SK-N-SH (cell line): ENCODE results near the gene HSD17B7. TPM values are rescaled to one million over a fixed set of nuclear protein-coding genes. Genes with fewer than 3 reads are reported as not detected.

Experiments
- CTCF ChIA-PET: fragments of 300-600, 350-600 bp; formaldehyde crosslinking; extraction: SDS; loops from one replicate; lab custom pipeline; 2021; lab: Yijun Ruan, JAX
- POLR2A ChIA-PET: fragments of 350-600 bp; sonication (Branson Sonifier 250); formaldehyde crosslinking; extraction: SDS; loops from one replicate; lab custom pipeline; 2020; ENCODE audit warnings: antibody characterized with exemption, inconsistent platforms; lab: Yijun Ruan, JAX
- DNase-seq: peaks from one replicate; pipeline ENCODE4 v3.0.0; 2012
- H2AFZ ChIP-seq: fragments of 200-600 bp; sonication (generic); 2 replicates; pipeline ENCODE4 v1.8.1; 2016; ENCODE audit warnings: antibody characterized with exemption, mild to moderate bottlenecking, low read depth
- H3F3A ChIP-seq: fragments of 200-600 bp; sonication (generic); replicated peaks from 2 replicates; pipeline ENCODE3; 2016; ENCODE audit warnings: antibody characterized with exemption, mild to moderate bottlenecking; ENCODE audit not compliant: insufficient read depth
- H3K27ac ChIP-seq, 2 experiments: fragments of 200-500 bp in 1 of 2; fragments of 200-600 bp in 1 of 2; sonication (Bioruptor generic) in 1 of 2; sonication (generic), shearing (Covaris generic) in 1 of 2; 2 replicates each; pipeline versions ENCODE4 v1.5.1 to v1.6.1; 2014 to 2016; ENCODE audit warnings: low read depth in 2 of 2, inconsistent platforms in 1 of 2, low read length in 1 of 2, mild to moderate bottlenecking in 1 of 2, mixed read lengths in 1 of 2
- H3K27me3 ChIP-seq: fragments of 200-600 bp; sonication (generic), shearing (Covaris generic); 2 replicates; pipeline ENCODE4 v1.6.1; 2016; ENCODE audit warnings: mixed run types; ENCODE audit not compliant: insufficient read depth
- H3K36me3 ChIP-seq, 2 experiments: fragments of 200-500 bp in 1 of 2; fragments of 200-600 bp in 1 of 2; sonication (Bioruptor generic) in 1 of 2; sonication (generic) in 1 of 2; replicated peaks in 1 of 2; 2 replicates each; pipeline versions ENCODE3 to v1.5.1; 2014 to 2016; ENCODE audit warnings: low read length in 1 of 2, mild to moderate bottlenecking in 1 of 2; ENCODE audit not compliant: insufficient read depth in 2 of 2, control insufficient read depth in 1 of 2
- H3K4me1 ChIP-seq, 2 experiments: fragments of 200-500 bp in 1 of 2; fragments of 200-600 bp in 1 of 2; sonication (Bioruptor generic) in 1 of 2; sonication (generic), shearing (Covaris generic) in 1 of 2; 2 replicates each; pipeline versions ENCODE4 v1.5.1 to v1.6.1; 2014 to 2016; ENCODE audit warnings: low read depth in 1 of 2, low read length in 1 of 2, mixed run types in 1 of 2; ENCODE audit not compliant: insufficient read depth in 2 of 2, control insufficient read depth in 1 of 2
- H3K4me2 ChIP-seq: fragments of 200-600 bp; sonication (generic), shearing (Covaris generic); 2 replicates; pipeline ENCODE4 v1.6.1; 2017; ENCODE audit warnings: mixed run types
- H3K4me3 ChIP-seq, 2 experiments: fragments of 200-500 bp in 1 of 2; fragments of 200-600 bp in 1 of 2; sonication (Bioruptor generic) in 1 of 2; sonication (generic), shearing (Covaris generic) in 1 of 2; 2 replicates each; pipeline versions ENCODE4 v1.5.1 to v1.8.1; 2014 to 2016; ENCODE audit warnings: low read depth in 2 of 2, inconsistent platforms in 1 of 2, low read length in 1 of 2, mild to moderate bottlenecking in 1 of 2, mixed read lengths in 1 of 2, moderate library complexity in 1 of 2
- H3K79me2 ChIP-seq: fragments of 200-600 bp; sonication (generic); 2 replicates; pipeline ENCODE4 v1.8.1; 2017; ENCODE audit warnings: mild to moderate bottlenecking; ENCODE audit not compliant: insufficient read depth
- H3K9ac ChIP-seq: fragments of 200-600 bp; sonication (generic); 2 replicates; pipeline ENCODE4 v1.6.1; 2017; ENCODE audit warnings: mixed run types
- H3K9me2 ChIP-seq: fragments of 200-600 bp; sonication (generic); 2 replicates; pipeline ENCODE4 v1.6.1; 2017; ENCODE audit warnings: mixed run types
- H3K9me3 ChIP-seq: fragments of 200-600 bp; sonication (generic); 2 replicates; pipeline ENCODE4 v1.6.1; 2017; ENCODE audit warnings: mixed run types, mild to moderate bottlenecking, moderate library complexity
- H4K20me1 ChIP-seq: fragments of 200-600 bp; sonication (generic); 2 replicates; pipeline ENCODE4 v1.6.1; 2017; ENCODE audit warnings: mild to moderate bottlenecking, mixed run types; ENCODE audit not compliant: insufficient read depth
- CTCF ChIP-seq: fragments of 200-600 bp; sonication (generic); IDR thresholded peaks from 2 replicates; pipeline ENCODE4 v1.6.1; 2017; ENCODE audit warnings: antibody characterized with exemption, mild to moderate bottlenecking, moderate library complexity
- GABPA ChIP-seq: IDR thresholded peaks from 2 replicates; pipeline ENCODE4 v1.4.0; 2012; ENCODE audit warnings: low read depth, mild to moderate bottlenecking
- IRF3 ChIP-seq: fragments of 150-350 bp; IDR thresholded peaks from 2 replicates; pipeline ENCODE4 v1.6.1; 2016; ENCODE audit warnings: mild to moderate bottlenecking, low read depth, low read length
- JUND ChIP-seq: IDR thresholded peaks from 2 replicates; pipeline ENCODE4 v1.4.0; 2012
- MAX ChIP-seq: IDR thresholded peaks from 2 replicates; pipeline ENCODE4 v1.4.0; 2012; ENCODE audit warnings: low read depth
- RFX5 ChIP-seq: IDR thresholded peaks from 2 replicates; pipeline ENCODE4 v1.6.1; 2012; ENCODE audit warnings: mild to moderate bottlenecking, improper control_type of control experiment, low read length
- RXRA ChIP-seq: IDR thresholded peaks from 2 replicates; pipeline ENCODE4 v1.4.0; 2012; ENCODE audit warnings: low read depth, mild to moderate bottlenecking, borderline replicate concordance
- SIN3A ChIP-seq: IDR thresholded peaks from 2 replicates; pipeline ENCODE4 v1.6.1; 2012; ENCODE audit warnings: low read depth, mild to moderate bottlenecking, low read length, moderate library complexity, borderline replicate concordance
- SMC3 ChIP-seq: IDR thresholded peaks from 2 replicates; pipeline ENCODE4 v1.6.1; 2012; ENCODE audit warnings: low read depth, low read length, improper control_type of control experiment
- TAF1 ChIP-seq: IDR thresholded peaks from 2 replicates; pipeline ENCODE4 v1.6.1; 2012; ENCODE audit warnings: low read depth, mild to moderate bottlenecking, low read length, moderate library complexity, borderline replicate concordance
- USF2 ChIP-seq: fragments of 150-350 bp; IDR thresholded peaks from 2 replicates; pipeline ENCODE4 v1.6.1; 2017; ENCODE audit warnings: antibody characterized with exemption, low read length, low read depth, borderline replicate concordance
- ZBTB33 ChIP-seq: IDR thresholded peaks from 2 replicates; pipeline ENCODE4 v1.4.0; 2012; ENCODE audit warnings: low read depth, borderline replicate concordance
- WGBS: methylation state at CpG from one replicate; pipeline ENCODE4 v1.1.6; 2017; ENCODE audit warnings: low lambda C conversion rate; 5-methylcytosine and 5-hydroxymethylcytosine counted together
- polyA plus RNA-seq, 3 experiments: library from polyadenylated mRNA; depleted of rRNA; stranded (reverse); fragments of >200 nt; gene quantifications; 2 replicates each; pipeline ENCODE4 v1.2.3, GENCODE V29; 2012
- small RNA-seq, 7 experiments: library from RNA; depleted of rRNA; stranded (forward); fragments of <200 nt; gene quantifications; one replicate each; pipeline ENCODE3, GENCODE V24; 2012

The HSD17B7 gene
- polyA plus RNA-seq, 1 of the 3 experiments (the other 2 are of a cell fraction) = 14.5 TPM

GRCh38 chr1:162861625-162862024 lies 71.1 kb downstream of the HSD17B7 start:
- Histone ChIP-seq H3K4me1 (peaks cover 3 to 30% of the 10 kb centered on the region in 2 experiments; a peak in 2 of 4 replicates), H2AFZ (peak overlapping the region; percentile 45; the same call in 1 of the 2 replicates), H3K4me3 (no peak overlapping the region), H3K4me2 (no peak overlapping the region), H3K9ac (no peak overlapping the region), H3K27me3 (no peaks in the 10 kb centered on the region), H3K9me2 (no peaks in the 10 kb centered on the region), H3K9me3 (no peaks in the 10 kb centered on the region; the same call in 1 of the 2 replicates), H3K79me2 (no peaks in the 10 kb centered on the region)
- CTCF ChIA-PET = interaction anchor here (1.4 to 3.4 kb wide), 3 partner anchors 12 to 454 kb away, joined by 3 to 23 read pairs (median 13); no protein-coding TSS in a partner anchor
- no peak for DNase-seq
- POLR2A ChIA-PET = interaction anchor here (1.0 kb wide), 1 partner anchor 215 kb away, joined by 3 read pairs; no protein-coding TSS in a partner anchor
- TF ChIP-seq RFX5 (no peak), ZBTB33 (no peak), TAF1 (no peak), GABPA (no peak), USF2 (no peak), MAX (no peak), CTCF (no peak), JUND (no peak), IRF3 (no peak), SIN3A (no peak), RXRA (no peak), SMC3 (no peak)
- TF ChIP-seq, all 33 proteins: peak for 0
- H3K27ac ChIP-seq = no peak overlapping the region
- H4K20me1 ChIP-seq = no peaks in the 10 kb centered on the region
- peaks cover 0 to 8% of the 10 kb centered on the region in 2 experiments for H3K36me3 ChIP-seq
- H3F3A ChIP-seq = peaks cover 13% of the 10 kb centered on the region
- 91% methylated on average over 5 of the region's 5 CpGs for WGBS

Small RNA genes lying within 50 kb of the gene (small RNA-seq; reads per million reads assigned to genes)
- 0 reads per million in 7 experiments for gene RN7SL861P

Other genes with a start within 250 kb of the HSD17B7 start
- gene UAP1, start 229.0 kb upstream of the HSD17B7 start, polyA plus RNA-seq (2012; rRNA removed) = 32.3 and 44.1 TPM in 2 replicates
- 34.0 and 55.4 TPM in 2 replicates for gene DDR2, start 158.2 kb upstream of the HSD17B7 start, polyA plus RNA-seq (2012; rRNA removed)
- 0.13 and 0.21 TPM in 2 replicates for gene CCDC190, start 70.5 kb downstream of the HSD17B7 start, polyA plus RNA-seq (2012; rRNA removed)